Ishikawa (cell line): Measurements from ENCODE around the gene ADRB1.

ENCODE experiments used
- CEBPB ChIP-seq: IDR thresholded peaks from 2 replicates; pipeline ENCODE4 v1.6.1; 2012
- MAX ChIP-seq: IDR thresholded peaks from 2 replicates; pipeline ENCODE4 v1.6.1; 2012
- REST ChIP-seq: IDR thresholded peaks from 2 replicates; pipeline ENCODE4 v1.6.1; 2012; ENCODE audit warnings: low read depth, mild to moderate bottlenecking
- YY1 ChIP-seq: IDR thresholded peaks from 2 replicates; pipeline ENCODE4 v1.6.1; 2012; ENCODE audit warnings: low read depth

DNA sequence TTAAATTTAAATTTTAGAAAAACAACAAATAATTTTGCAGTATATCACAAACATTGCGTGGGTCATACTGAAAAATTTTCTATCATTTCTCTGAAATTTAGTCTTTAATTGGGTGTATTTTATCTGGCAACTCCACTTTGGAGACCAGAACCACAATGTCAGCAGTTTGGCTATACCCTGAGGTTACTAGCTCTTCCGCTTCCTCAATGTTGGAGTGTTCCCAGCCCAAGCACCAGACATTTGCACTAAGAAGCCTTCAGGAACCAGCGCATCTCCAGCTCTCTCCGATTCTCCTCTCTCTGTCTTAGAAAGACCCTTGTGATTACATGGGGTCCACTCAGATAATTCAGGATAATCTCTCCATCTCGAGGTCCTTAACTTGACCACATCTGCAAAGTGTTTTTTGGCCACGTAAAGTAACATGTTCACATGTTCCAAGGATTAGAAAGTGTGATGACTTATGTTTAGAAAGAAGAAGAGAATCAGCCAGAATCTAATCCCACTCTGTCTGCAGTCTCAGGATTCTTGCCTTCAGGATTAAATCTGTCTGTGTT lies 43.1 kb upstream of the ADRB1 start:
- TF ChIP-seq CEBPB (no peak), REST (no peak), YY1 (no peak), MAX (no peak)
